ENCODE results near the gene PCBP3.
A peak's percentile ranks its signal among the peaks of the same experiment; 100 is the strongest.

PCBP3 gene

DNA sequence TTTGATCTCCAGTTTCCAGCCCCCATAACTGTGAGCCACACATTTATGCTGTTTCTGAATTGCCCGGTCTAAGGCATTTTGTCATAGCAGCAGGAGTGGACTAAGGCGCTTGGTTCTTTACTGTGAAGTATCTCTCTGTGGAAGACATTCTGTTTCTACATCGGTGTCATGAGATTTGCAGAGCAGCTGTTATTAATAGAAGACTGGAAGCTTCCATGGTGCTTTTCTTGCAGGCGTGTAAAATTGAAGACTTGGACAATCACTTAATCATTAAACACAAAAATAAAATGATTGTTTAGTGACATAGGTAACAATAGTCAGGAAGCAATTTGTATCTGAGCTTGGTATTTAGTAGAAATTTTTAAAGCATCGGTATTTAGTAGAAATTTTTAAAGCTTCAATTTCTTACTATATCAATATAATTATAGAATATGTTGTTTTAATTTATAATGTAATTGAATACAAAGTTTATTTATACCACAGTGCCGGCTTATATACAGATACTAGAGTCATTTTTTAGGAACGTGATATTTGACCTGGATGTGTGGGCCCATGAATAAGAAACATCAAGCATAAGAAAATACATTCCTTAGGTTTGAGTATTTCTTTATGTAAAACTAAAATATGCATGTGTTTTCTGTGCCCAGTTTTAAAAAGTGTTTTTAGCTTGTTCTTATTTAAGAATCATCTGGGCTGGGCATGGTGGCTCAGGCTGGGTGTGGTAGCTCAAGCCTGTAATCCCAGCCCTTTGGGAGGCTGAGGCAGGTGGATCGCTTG is 277.5 kb downstream of the PCBP3 start:
- DNase-seq (ENCODE audit: extremely low spot score), result no peak
- POLR2A ChIA-PET, result no interaction called here
- CTCF ChIA-PET, result interaction anchor here (0.8 to 1.3 kb wide), 2 partner anchors 9 to 10 kb away, joined by 3 read pairs; no protein-coding TSS in a partner anchor
- TF ChIP-seq, protein P1, sequence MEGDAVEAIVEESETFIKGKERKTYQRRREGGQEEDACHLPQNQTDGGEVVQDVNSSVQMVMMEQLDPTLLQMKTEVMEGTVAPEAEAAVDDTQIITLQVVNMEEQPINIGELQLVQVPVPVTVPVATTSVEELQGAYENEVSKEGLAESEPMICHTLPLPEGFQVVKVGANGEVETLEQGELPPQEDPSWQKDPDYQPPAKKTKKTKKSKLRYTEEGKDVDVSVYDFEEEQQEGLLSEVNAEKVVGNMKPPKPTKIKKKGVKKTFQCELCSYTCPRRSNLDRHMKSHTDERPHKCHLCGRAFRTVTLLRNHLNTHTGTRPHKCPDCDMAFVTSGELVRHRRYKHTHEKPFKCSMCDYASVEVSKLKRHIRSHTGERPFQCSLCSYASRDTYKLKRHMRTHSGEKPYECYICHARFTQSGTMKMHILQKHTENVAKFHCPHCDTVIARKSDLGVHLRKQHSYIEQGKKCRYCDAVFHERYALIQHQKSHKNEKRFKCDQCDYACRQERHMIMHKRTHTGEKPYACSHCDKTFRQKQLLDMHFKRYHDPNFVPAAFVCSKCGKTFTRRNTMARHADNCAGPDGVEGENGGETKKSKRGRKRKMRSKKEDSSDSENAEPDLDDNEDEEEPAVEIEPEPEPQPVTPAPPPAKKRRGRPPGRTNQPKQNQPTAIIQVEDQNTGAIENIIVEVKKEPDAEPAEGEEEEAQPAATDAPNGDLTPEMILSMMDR (IDR thresholded peaks at IDR 0.05; ENCODE audit: control extremely low read depth, extremely low read depth, low read depth, missing control alignments), result no peak

DNA sequence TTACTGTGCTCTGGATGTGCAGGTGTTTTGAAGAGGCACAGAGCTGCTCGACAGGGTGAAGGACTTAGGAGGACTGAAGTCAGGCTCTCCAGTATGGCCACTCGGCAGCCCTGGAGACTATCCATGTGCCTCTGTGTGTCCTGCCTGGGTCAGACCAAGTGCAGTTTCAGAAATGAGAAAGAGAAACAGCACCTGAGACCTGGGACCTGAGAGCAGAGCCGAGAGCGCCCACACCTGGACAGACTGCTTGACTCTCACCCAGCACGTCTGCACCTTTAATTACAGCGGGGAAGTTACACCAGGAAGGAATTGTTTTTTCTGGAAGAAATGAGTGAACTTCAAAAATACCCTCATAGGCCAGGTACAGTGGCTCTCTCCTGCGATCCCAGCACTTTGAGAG is 278.4 kb downstream of the PCBP3 start:
- TF ChIP-seq, protein P1 (IDR thresholded peaks at IDR 0.05; ENCODE audit: control extremely low read depth, extremely low read depth, low read depth, missing control alignments), result no peak
- POLR2A ChIA-PET, result no interaction called here
- no peak for DNase-seq (ENCODE audit: extremely low spot score)
- CTCF ChIA-PET, result interaction anchor here (1.3 kb wide), 1 partner anchor 8 kb away, joined by 3 read pairs; no protein-coding TSS in a partner anchor

DNA sequence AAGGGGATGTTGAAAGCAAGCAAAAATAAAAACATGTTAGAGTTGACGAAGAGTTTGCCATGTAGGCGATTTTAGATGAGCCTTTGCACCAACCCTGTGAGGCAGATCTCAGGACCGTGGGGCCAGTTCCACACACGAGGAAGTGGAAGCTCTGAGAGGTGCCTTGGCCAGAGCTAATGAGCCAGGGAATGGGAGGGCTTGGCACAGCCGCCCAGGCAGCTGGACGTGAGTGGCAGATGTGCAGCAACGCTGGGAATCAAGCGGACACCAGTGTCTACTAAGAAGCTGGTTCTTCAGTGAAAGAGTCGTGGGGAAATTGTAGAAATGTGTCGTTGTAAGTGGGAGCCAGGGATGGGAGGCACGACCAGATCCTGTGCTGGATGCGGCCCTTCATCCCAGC is 279.1 kb downstream of the PCBP3 start:
- ChIA-PET POLR2A (no interaction called here), CTCF (no interaction called here)
- TF ChIP-seq, protein P1 (IDR thresholded peaks at IDR 0.05; ENCODE audit: control extremely low read depth, extremely low read depth, low read depth, missing control alignments), result no peak
- DNase-seq (ENCODE audit: extremely low spot score), result no peak

DNA sequence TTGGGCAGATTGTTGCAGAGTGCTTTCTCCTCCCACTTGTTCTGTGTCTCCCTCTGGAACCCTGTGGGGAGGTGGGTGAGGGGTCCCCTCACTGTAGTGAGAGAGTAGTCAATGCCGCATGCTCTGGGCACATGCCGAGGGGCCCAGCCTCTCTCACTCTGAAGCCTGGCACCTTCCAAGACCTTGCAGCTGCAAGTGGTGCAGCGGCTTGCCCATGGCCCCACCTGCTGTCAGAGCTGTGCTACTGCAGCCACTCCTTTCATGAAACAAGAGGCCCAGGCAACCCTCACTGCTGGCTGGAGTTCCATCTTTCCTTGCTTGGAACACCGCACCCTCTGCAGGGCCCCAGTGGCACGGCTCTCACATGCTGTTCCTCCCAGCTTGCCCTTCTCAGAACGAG is 279.6 kb downstream of the PCBP3 start:
- ChIA-PET POLR2A (no interaction called here), CTCF (no interaction called here)
- TF ChIP-seq, protein P1 (IDR thresholded peaks at IDR 0.05; ENCODE audit: control extremely low read depth, extremely low read depth, low read depth, missing control alignments), result peak; percentile 6
- DNase-seq (ENCODE audit: extremely low spot score), result no peak

DNA sequence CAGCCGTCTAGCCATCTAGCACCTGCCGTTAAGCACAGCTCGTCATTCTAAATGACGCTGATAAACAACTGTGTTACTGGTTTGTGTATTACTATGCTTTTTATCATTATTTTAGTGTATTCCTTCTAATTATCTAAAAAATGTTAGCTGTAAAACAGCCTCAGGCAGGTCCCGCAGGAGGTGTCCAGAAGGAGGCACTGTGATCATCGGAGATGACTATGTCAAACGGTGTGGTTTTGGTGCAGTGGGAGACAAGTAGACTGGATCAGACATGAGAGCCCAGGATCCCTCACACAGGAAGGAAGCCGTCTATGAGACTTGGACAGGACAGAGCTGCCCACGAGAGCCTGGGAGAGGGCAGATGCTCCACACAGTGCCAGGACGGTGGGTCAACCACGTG is 282.8 kb downstream of the PCBP3 start:
- ChIA-PET CTCF (no interaction called here), POLR2A (no interaction called here)
- DNase-seq (ENCODE audit: extremely low spot score), result no peak
- TF ChIP-seq, protein P1 (IDR thresholded peaks at IDR 0.05; ENCODE audit: control extremely low read depth, extremely low read depth, low read depth, missing control alignments), result no peak

DNA sequence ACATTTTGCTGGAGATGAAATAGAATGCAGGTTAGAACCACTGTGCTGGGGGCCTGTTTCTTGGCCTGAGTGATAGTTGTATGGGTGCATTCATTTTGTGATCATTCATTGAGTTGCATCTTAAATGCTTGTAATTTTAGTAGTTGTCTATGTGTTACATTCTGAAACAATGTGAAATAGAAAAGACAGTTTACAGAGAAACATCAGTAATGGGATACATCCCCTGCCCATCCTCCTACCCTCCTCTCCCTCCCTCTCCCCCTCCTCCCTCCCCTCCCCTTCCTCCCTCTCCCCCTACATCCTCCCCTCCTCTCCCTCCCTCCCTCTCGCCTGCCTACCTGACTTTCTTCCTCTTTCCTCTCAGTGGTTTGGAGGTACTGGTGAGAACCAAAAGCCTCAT is 283.5 kb downstream of the PCBP3 start:
- no peak for DNase-seq (ENCODE audit: extremely low spot score)
- CTCF ChIA-PET, result no interaction called here
- POLR2A ChIA-PET, result no interaction called here
- TF ChIP-seq, protein P1 (IDR thresholded peaks at IDR 0.05; ENCODE audit: control extremely low read depth, extremely low read depth, low read depth, missing control alignments), result no peak
